HG02938 (cell line): ENCODE measurements around the gene CAMK1G.

Experiments
- ATAC-seq: cut with Tn5 transposase; IDR thresholded peaks from one replicate; pipeline ENCODE4 v1.9.1; 2021; ENCODE audit warnings: mild to moderate bottlenecking, moderate library complexity; ENCODE audit not compliant: unreplicated experiment

The CAMK1G gene

GRCh38 chr1:209633335-209633997, 50.0 kb downstream of the CAMK1G start:
- ATAC-seq: no peak

GRCh38 chr1:209634005-209634737, 50.7 kb downstream of the CAMK1G start:
- ATAC-seq: no peak

- no peak for ATAC-seq
Measured at GRCh38 chr1:209635850-209636249, 52.3 kb downstream of the CAMK1G start.

- no peak for ATAC-seq
Measured at GRCh38 chr1:209641832-209642172, 58.3 kb downstream of the CAMK1G start.

- ATAC-seq: no peak
Measured at GRCh38 chr1:209642816-209643215, 59.3 kb downstream of the CAMK1G start.

- no peak for ATAC-seq
Measured at GRCh38 chr1:209643285-209644020, 59.9 kb downstream of the CAMK1G start.

GRCh38 chr1:209645574-209646452, 62.3 kb downstream of the CAMK1G start:
- no peak for ATAC-seq

GRCh38 chr1:209646558-209646957, 63.0 kb downstream of the CAMK1G start:
- ATAC-seq: no peak

GRCh38 chr1:209647156-209647555, 63.6 kb downstream of the CAMK1G start:
- ATAC-seq: no peak

- ATAC-seq: no peak
Measured at GRCh38 chr1:209648346-209648745, 64.8 kb downstream of the CAMK1G start.

GRCh38 chr1:209648931-209649776, 65.6 kb downstream of the CAMK1G start:
- no peak for ATAC-seq

- ATAC-seq: no peak
Measured at GRCh38 chr1:209650454-209650853, 66.9 kb downstream of the CAMK1G start.

GRCh38 chr1:209651138-209651587, 67.6 kb downstream of the CAMK1G start:
- peak; percentile 47 for ATAC-seq

- ATAC-seq: no peak
Measured at GRCh38 chr1:209652121-209652735, 68.7 kb downstream of the CAMK1G start, which contains the start of gene LAMB3. Gene LAMB3 (minus strand): TSS chr1:209652425. CDS start chr1:209650944, 1,481 bp downstream.

- ATAC-seq: no peak
Measured at GRCh38 chr1:209652873-209653401, 69.4 kb downstream of the CAMK1G start.

GRCh38 chr1:209653915-209654351, 70.4 kb downstream of the CAMK1G start:
- ATAC-seq: no peak

- no peak for ATAC-seq
Measured at GRCh38 chr1:209655411-209656231, 72.1 kb downstream of the CAMK1G start.
